Melanocyte of skin (primary cell): ENCODE measurements around the gene C6. TPM values are rescaled to one million over a fixed set of nuclear protein-coding genes. Genes with fewer than 3 reads are reported as not detected.

ENCODE experiments used
- total RNA-seq, 2 donors: library from RNA; depleted of rRNA; stranded (reverse); fragments of >200 nt; gene quantifications; 2 replicates each; pipeline ENCODE4 v1.2.3, GENCODE V29; 2012

C6 gene
- total RNA-seq = not detected

GRCh38 chr5:41213340-41213739 lies at the start of gene C6:
TSS of gene C6 (minus strand) at chr5:41213532. CDS start at chr5:41203230, 10,302 bp downstream.

Other genes with a start within 250 kb of the C6 start
- gene MROH2B, start 142.2 kb downstream of the C6 start, total RNA-seq = not detected